Natural killer cell (primary cell): ENCODE data around the gene ABCA10. TPM values are rescaled to one million over a fixed set of nuclear protein-coding genes. Genes with fewer than 3 reads are reported as not detected.

Source experiments
- ATAC-seq, 3 donors: fragments of 150-1000 bp in 2 of 3; fragments of 200-7000 bp in 1 of 3; cut with Tn5 transposase; 1 replicate in 1 of 3; 2 replicates in 2 of 3; pipeline ENCODE4 v1.10.0; 2021; ENCODE audit warnings: mild to moderate bottlenecking in 2 of 3, moderate library complexity in 2 of 3
- DNase-seq, 2 donors: peaks; one replicate each; pipeline versions ENCODE4 v3.0.0 to v3.0.0-alpha.2; 2013 to 2021; ENCODE audit warnings: mixed read lengths in 1 of 2
- H3K27ac ChIP-seq: one replicate; pipeline ENCODE4 v1.5.1; 2013; ENCODE audit warnings: mild to moderate bottlenecking, low read length
- H3K27me3 ChIP-seq: one replicate; pipeline ENCODE4 v1.6.1; 2013; ENCODE audit warnings: low read length; ENCODE audit not compliant: control insufficient read depth, insufficient read depth
- H3K36me3 ChIP-seq: one replicate; pipeline ENCODE4 v1.6.1; 2013; ENCODE audit warnings: low read length; ENCODE audit not compliant: control insufficient read depth, insufficient read depth
- H3K4me1 ChIP-seq: one replicate; pipeline ENCODE4 v1.6.1; 2013; ENCODE audit warnings: low read length; ENCODE audit not compliant: control insufficient read depth, insufficient read depth
- H3K4me3 ChIP-seq: one replicate; pipeline ENCODE4 v1.5.1; 2013; ENCODE audit warnings: low read length
- H3K9me3 ChIP-seq: one replicate; pipeline ENCODE4 v1.6.1; 2013; ENCODE audit warnings: low read length; ENCODE audit not compliant: control insufficient read depth, insufficient read depth
- H3K27ac Mint-ChIP-seq, 2 donors: one replicate each; pipeline ENCODE4 v1.8.0; 2022; ENCODE audit warnings: mild to moderate bottlenecking in 2 of 2, mixed read lengths in 2 of 2, moderate library complexity in 1 of 2
- H3K27me3 Mint-ChIP-seq, 2 donors: one replicate each; pipeline ENCODE4 v1.8.0; 2022; ENCODE audit warnings: low read depth in 2 of 2, mixed read lengths in 2 of 2
- H3K36me3 Mint-ChIP-seq: one replicate; pipeline ENCODE4 v1.8.0; 2022; ENCODE audit warnings: mixed read lengths
- H3K4me1 Mint-ChIP-seq, 2 donors: one replicate each; pipeline ENCODE4 v1.8.0; 2022; ENCODE audit warnings: mixed read lengths in 2 of 2
- H3K4me3 Mint-ChIP-seq: one replicate; pipeline ENCODE4 v1.8.0; 2022; ENCODE audit warnings: mild to moderate bottlenecking, moderate library complexity, mixed read lengths
- H3K9me3 Mint-ChIP-seq, 2 donors: one replicate each; pipeline ENCODE4 v1.8.0; 2022; ENCODE audit warnings: mixed read lengths in 2 of 2
- WGBS: methylation state at CpG from one replicate; pipeline ENCODE4 v1.1.7; 2013; ENCODE audit warnings: missing lambda C conversion rate; ENCODE audit not compliant: insufficient coverage; 5-methylcytosine and 5-hydroxymethylcytosine counted together
- intact Hi-C: fragments of 100-400 bp; cut with micrococcal nuclease; formaldehyde crosslinking; loops from one replicate; pipeline ENCODE4 v1.14.2; 2022
- total RNA-seq, 4 donors: library from RNA; stranded (reverse); fragments of 120-200 nt in 1 of 4; gene quantifications; one replicate each; pipeline versions ENCODE4 v1.2.3 to v1.2.4, GENCODE V29; 2013 to 2022
- TF ChIP-seq, protein P1 (sequence below): fragments of 200-600 bp; IDR thresholded peaks from one replicate; pipeline ENCODE4 v1.8.0; 2022; ENCODE audit warnings: antibody characterized with exemption

Gene ABCA10
- total RNA-seq, 3 donors from 2014 or later (not counting 1 experiment from before 2014, with no cell fraction given), result 2.3 to 3.4 (median 2.7) TPM

DNA sequence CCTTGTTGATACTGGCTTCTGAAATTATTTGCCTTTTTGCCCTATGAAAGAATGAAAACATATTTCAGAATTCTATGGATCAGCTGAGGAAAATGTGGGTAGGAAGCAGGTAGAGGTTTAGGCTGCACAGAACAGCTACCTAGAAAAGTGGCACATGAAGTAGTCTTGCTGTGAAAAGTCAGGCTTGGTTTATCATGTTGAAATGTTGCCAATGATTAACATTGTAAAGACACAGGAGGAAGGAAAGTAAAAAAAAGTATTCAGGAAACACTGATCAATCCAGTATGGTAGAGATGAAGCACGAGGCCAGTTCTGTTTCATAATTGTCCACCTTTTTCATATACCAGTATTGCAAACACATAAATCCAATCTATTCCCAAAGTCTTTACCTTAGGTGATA, 116.8 kb downstream of the ABCA10 start:
- H3K36me3 Mint-ChIP-seq, result no peaks in the 10 kb centered on the region
- H3K4me1 Mint-ChIP-seq, result no peaks in the 10 kb centered on the region
- Histone ChIP-seq H3K4me1 (no peaks in the 10 kb centered on the region), H3K9me3 (no peaks in the 10 kb centered on the region), H3K27me3 (no peaks in the 10 kb centered on the region), H3K36me3 (no peaks in the 10 kb centered on the region), H3K4me3 (no peak overlapping the region), H3K27ac (no peak overlapping the region)
- no peaks in the 10 kb centered on the region for H3K27me3 Mint-ChIP-seq
- 80% methylated on average over 1 of the region's 1 CpG for WGBS
- no peak overlapping the region for H3K27ac Mint-ChIP-seq
- no peaks in the 10 kb centered on the region for H3K9me3 Mint-ChIP-seq
- intact Hi-C loops, result no loop called here
- TF ChIP-seq, protein P1, sequence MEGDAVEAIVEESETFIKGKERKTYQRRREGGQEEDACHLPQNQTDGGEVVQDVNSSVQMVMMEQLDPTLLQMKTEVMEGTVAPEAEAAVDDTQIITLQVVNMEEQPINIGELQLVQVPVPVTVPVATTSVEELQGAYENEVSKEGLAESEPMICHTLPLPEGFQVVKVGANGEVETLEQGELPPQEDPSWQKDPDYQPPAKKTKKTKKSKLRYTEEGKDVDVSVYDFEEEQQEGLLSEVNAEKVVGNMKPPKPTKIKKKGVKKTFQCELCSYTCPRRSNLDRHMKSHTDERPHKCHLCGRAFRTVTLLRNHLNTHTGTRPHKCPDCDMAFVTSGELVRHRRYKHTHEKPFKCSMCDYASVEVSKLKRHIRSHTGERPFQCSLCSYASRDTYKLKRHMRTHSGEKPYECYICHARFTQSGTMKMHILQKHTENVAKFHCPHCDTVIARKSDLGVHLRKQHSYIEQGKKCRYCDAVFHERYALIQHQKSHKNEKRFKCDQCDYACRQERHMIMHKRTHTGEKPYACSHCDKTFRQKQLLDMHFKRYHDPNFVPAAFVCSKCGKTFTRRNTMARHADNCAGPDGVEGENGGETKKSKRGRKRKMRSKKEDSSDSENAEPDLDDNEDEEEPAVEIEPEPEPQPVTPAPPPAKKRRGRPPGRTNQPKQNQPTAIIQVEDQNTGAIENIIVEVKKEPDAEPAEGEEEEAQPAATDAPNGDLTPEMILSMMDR, result no peak
- no peak for ATAC-seq
- no peak for DNase-seq
- H3K4me3 Mint-ChIP-seq, result no peak overlapping the region

DNA sequence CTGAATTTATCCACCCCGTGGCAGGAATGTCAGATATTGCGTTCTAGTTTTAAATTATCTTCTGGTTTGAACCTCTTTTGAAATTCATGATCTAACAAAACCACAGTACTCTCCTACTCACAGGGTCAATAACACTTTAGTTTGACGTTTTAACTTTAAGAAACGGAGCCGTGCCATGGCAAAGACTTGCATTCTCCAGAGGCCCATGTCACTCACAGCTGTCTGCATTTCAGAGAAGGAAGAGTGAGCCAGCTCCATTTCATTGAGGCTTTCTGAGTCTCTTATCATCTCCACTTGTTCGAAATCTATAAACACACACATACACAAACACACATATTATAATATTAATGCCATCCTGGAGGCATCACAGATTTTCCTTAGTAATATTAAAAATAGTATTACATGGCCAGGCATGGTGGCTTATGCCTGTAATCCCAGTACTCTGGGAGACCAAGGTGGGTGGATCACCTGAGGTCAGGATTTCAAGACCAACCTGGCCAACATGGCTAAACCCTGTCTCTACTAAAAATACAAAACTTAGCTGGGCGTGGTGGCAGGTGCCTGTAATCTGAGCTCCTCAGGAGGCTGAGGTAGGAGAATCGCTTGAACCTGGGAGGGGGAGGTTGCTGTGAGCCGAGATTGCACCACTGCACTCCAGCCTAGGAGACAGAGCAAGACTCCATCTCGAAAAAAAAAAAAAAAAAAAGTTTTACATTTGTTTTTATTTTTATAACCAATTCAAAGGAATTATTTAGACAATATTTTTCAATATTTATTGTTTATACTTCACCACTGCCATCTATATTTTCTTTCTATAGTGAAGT, 122.5 kb downstream of the ABCA10 start:
- 98% methylated on average over 8 of the region's 10 CpGs for WGBS
- no peak overlapping the region for H3K27ac ChIP-seq
- Mint-ChIP-seq H3K36me3 (no peaks in the 10 kb centered on the region), H3K27ac (no peak overlapping the region), H3K4me3 (no peak overlapping the region), H3K27me3 (no peaks in the 10 kb centered on the region), H3K9me3 (no peaks in the 10 kb centered on the region), H3K4me1 (no peaks in the 10 kb centered on the region)
- H3K27me3 ChIP-seq, result no peaks in the 10 kb centered on the region
- H3K36me3 ChIP-seq, result no peaks in the 10 kb centered on the region
- TF ChIP-seq, protein P1, result no peak
- no peak for ATAC-seq
- H3K9me3 ChIP-seq, result no peaks in the 10 kb centered on the region
- intact Hi-C loops, result no loop called here
- H3K4me1 ChIP-seq, result no peaks in the 10 kb centered on the region
- no peak for DNase-seq
- no peak overlapping the region for H3K4me3 ChIP-seq

DNA sequence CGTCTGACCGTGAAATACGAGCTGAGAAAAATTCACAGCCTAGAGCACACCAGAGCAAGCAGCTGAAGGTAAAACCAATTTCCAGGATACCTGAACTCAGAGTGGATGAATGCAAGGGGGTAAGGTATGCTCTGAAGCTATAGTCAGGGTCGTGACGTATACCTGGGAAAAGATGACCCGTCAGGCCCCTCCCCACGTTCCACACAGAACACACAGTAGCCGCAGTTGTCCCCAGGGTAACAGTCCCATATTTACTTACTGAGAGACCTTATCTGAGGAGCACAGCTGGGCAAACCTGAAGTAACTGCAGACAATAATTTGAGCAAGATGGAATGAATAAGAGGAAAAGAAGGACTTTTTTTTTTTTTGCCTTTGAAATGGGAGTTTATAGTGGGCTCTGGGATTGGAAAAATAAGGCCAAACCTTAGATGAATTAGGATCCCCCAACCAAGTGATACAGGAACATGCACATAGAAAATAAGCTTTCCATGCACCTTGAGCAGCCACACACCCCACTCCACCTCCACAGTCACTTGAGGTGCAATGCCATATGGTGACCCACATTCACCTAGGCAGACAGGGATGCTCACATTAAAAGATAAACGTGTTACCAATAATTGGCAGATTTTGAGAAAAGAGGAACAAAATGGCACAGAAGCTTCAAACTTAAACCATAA, 124.9 kb downstream of the ABCA10 start:
- no peak overlapping the region for H3K4me3 Mint-ChIP-seq
- Histone ChIP-seq H3K9me3 (no peaks in the 10 kb centered on the region), H3K27ac (no peak overlapping the region), H3K27me3 (no peaks in the 10 kb centered on the region), H3K36me3 (no peaks in the 10 kb centered on the region), H3K4me3 (no peak overlapping the region), H3K4me1 (no peaks in the 10 kb centered on the region)
- no peak overlapping the region for H3K27ac Mint-ChIP-seq
- DNase-seq (no peak), ATAC-seq (no peak)
- TF ChIP-seq, protein P1, result no peak
- H3K4me1 Mint-ChIP-seq, result no peaks in the 10 kb centered on the region
- intact Hi-C loops, result no loop called here
- no peaks in the 10 kb centered on the region for H3K9me3 Mint-ChIP-seq
- no peaks in the 10 kb centered on the region for H3K27me3 Mint-ChIP-seq
- 93% methylated on average over 6 of the region's 9 CpGs for WGBS
- no peaks in the 10 kb centered on the region for H3K36me3 Mint-ChIP-seq
